Uterus (tissue), 2 donors: Measurements from ENCODE around the gene DHODH.

ENCODE experiments used
- CTCF ChIP-seq, 4 experiments: fragments of 200-600 bp in 2 of 4; fragments of 450-650 bp in 2 of 4; sonication (generic) in 2 of 4; IDR thresholded peaks; one replicate each; pipeline ENCODE4 v1.5.1; 2016 to 2019; ENCODE audit warnings: antibody characterized with exemption in 4 of 4, mild to moderate bottlenecking in 2 of 4, moderate library complexity in 1 of 4
- POLR2A ChIP-seq, 2 donors: fragments of 450-650 bp; IDR thresholded peaks; one replicate each; pipeline ENCODE4 v1.6.1; 2016; ENCODE audit warnings: antibody characterized with exemption in 2 of 2, mild to moderate bottlenecking in 1 of 2, moderate library complexity in 1 of 2

GRCh38 chr16:72043539-72043938 lies 35.0 kb downstream of the DHODH start:
- no peak for TF ChIP-seq CTCF (IDR thresholded peaks at IDR 0.05)
- TF ChIP-seq POLR2A (IDR thresholded peaks at IDR 0.05) = no peak
